Measurements from ENCODE around the gene LCA5L.
"Not testable (repeated sequence)": the region's sequence is repeated elsewhere in the genome, so short reads cannot be mapped to it uniquely, and the experiment has no call there.

Gene LCA5L

DNA sequence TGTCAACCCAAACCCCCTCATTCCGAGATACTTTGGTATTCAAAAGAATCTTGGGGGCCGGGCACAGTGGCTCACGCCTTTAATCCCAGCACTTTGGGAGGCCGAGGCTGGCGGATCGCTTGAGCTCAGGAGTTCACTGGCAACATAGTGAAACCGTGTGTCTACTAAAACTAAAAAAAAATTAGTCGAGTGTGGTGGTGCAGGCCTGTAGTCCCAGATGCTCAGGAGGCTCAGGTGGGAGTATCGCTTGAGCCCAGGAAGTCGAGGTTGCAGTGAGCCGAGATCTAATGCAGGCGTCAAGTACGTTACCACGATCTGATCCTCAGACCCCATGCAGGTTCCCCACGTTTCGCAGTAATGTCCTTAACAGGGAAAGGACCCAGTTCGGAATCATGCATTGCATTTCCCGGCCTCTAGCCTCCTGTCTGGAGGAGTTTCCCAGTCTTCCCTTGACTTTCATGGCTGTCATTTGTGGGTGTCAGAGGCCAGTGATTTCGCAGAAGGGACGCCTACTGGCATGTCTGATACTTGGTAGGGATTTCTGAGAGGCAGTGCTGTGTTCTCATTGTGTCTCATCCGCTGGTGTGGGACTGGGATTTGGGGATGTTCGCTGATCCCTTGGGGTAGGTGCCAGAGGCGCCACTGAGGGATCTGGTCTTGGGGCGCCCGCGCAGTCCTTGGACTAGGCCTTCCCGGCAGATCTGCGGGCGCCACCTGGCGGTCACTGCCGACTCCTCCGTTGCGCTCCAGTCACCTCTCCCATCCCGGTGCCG lies 57.4 kb downstream of the LCA5L start:
- DNase-seq = peak; percentile 13 to 96 (median 73)

DNA sequence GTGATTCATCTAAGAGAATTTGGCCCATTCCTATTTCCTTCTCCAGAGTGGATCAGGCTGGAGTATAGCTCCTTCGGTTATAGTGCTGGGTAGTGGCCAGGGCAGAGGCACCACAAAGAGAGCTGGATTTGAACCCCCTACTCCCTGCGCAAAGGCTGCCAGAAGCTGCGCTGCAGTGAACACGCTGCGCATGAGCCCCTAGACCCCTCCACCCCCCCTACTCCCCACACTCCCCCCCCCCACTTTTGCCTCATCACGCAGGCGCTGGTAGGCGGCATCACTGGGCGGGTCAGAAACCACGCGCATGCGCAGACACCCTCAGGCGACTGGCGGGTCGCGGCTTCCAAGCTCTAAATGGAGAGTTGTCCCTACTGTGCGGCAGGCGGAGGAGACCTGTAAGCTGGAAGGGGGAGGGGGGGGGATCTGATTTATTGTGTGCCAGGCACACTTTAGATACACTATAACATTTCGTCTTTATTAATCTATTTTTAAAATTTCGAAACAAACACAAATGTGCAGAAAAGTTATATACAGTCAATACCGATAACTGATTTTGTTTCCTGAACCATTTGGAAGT lies 58.0 kb downstream of the LCA5L start:
- peak; percentile 59 to 93 (median 84) for DNase-seq

DNA sequence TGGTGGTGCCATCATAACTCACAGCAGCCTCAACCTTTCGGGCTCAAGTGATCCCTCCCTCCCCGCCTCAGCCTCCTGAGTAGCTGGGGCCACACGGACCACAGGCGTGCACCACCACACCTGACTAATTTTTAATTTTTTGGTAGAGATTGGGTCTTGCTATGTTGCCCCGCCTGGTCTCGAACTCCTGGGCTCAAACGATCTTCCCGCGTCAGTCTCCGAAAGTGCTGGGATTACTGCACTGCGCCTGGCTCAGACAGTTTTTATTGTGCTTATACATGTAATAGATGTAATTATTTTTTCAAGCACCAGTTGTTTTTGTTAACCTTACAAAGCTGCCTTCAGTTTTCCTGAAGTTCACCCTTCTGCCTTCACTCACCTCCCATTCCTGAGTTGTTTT lies 58.7 kb downstream of the LCA5L start:
- DNase-seq = no peak

DNA sequence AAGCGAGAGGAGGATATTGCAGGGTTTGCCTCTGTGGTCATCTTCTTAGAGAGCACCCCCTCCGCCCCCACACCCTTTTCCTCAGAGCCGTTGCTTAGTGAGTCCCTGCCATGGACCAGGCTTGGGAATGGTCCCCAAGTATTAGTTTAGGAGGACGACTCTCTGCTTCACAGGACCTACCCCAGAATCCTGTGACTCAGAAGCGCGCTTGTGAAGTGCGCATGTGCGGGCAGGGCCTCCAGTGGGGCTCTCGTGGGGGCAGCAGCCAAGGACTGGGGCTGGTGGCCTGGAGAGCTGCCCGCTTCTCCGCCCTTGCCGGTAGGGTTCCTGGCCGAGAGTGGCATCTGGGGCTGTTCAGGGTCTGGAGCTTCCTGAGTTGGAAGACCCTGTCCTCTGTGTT lies 59.4 kb downstream of the LCA5L start:
- DNase-seq = peak in 32 of 51 donors; percentile 2 to 59 (median 24)

DNA sequence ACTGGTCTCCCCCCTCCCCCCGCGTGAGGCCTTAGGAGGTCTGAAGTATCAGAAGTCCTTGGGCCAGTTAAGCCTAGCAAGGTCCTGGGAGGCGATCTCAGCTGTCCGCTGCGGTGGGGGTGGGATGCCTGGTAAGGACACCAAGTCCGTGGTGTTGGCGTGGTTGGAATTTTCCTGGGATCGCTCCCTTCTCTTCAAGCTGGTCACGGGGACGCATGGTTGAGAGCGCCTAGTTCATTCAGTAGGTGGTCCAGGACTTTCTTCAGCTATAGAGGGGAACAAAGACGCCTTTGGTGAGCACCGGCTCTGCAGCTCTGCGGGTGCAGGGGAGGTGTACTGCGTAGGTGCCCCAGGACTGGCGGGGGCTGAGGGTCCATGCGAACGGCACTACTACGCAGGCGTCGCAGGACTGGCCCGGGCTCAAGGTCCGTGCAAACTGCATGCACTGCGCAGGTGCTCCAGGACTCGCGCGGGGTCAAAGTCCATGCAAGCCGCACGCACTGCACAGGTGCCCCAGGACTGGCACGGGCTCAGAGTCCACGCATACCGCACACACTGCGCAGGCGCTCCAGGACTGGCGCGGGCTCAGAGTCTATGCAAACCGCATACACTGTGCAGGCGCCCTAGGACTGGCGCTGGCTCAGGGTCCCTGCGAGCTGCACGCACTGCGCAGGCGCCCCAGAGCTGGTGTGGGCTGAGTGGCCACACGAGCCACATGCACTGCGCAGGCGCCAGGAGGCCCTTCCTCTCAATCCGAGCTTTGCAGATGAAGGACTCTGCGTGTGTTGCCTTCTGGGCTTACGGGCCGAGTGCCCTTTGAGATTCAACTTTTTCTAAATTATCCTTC lies 60.1 kb downstream of the LCA5L start:
- peak; percentile 13 to 85 (median 66) for DNase-seq

DNA sequence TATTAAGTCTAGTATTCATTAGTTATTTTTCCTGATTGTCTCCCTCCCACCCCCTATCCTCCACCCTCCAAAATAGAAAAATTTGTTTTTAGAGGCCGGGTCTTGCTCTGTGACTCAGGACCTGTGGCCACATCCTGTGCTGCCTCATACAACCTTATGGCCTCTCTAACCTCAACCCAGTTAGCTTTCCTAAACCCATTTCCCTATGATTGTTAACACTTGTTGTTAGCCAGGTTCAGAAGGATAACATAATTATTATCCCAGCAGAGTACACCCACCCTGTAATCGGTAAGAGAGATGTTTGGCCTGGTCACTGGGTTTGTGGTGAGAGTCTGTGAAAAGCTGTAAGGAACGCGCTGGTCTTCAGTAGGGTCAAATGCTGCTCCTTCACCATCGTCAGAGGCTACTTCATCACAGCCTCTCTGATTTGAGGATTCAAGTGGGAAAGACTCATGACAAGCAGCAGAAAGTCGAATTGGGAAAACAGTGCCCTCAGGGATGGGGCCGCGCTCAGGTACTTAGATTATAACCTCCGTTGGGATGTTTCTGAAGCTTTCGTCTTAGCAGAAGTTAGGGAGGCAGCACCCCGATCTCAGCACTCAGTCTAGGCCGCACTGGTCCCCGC lies 60.8 kb downstream of the LCA5L start:
- no peak for DNase-seq

DNA sequence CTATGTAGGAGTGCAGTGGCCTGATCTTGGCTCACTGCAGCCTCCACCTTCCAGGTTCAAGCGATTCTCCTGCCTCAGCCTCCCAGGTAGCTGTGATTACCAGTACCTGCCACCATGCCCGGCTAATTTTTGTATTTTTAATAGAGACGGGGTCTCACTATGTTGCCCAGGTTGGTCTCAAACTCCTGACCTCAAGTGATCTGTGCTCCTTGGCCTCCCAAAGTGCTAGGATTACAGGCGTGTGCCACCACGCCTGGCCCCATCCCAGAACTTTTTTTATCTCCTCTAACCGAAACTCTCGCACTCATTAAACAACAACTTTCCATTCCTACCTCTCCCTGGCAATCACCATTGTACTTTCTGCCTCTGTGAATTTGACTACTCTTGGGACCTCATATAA lies 63.5 kb downstream of the LCA5L start:
- not testable (repeated sequence) for DNase-seq

DNA sequence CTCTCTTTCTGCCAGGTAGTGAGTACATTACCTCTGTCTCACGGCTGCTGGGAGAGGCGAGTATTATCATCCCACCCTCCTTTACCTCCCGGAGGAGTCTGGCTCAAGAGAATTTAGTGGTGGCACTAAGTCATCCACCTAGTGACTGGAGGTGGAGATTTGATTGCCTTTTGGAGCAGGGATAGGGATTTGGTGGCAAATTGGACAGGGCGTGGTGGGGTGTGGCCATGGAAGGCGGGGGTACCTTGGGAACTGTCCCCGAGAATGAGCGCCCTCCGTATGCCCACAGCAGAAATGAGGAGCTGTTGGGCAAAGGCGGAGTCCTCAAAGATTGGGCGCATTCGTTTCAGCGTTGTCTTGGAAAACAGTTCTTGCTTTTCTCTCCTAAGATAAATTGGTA lies 64.6 kb downstream of the LCA5L start:
- DNase-seq = peak in 3 of 51 donors; percentile 5 to 36 (median 7)

DNA sequence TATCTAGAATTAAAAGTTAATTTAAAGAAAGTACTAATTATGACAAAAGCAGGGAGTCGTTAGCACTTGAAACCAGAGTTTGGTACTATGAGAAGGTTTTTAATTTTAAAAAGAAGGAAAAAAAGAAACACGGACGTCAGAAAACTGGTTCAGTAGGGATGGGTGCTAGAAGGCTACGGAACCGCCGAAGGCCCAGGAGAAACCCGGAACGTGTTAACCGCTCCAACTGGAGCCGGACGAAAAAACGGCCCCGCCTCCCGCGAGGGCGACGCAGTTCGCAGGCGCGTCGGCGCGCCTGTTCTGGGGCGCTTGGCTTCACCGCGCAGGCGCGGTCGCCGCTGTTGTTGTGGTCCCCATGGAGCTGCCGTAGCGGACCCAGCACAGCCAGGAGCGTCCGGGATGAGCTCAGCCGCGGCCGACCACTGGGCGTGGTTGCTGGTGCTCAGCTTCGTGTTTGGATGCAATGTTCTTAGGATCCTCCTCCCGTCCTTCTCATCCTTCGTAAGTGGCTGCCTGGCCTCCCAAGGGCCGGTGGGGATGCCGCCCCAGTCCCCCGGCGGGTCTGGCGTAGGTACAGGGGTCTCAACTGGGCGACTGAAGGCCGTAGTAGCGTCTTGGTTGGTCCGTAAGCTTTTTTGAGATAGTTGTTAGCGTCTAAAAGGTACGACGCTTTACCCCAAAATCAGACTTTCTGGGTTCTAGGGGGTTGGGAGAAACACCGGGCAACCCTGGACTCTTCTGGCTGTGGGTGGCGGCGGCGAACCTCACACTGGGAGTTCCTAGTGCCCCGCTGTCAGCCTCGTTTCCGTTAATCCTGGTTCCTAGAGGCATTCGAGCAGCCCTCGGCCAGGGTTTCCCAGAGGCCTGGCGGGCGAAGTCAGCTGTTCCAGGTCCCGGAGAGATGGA lies 65.3 kb downstream of the LCA5L start:
- peak; percentile 42 to 96 (median 86) for DNase-seq

DNA sequence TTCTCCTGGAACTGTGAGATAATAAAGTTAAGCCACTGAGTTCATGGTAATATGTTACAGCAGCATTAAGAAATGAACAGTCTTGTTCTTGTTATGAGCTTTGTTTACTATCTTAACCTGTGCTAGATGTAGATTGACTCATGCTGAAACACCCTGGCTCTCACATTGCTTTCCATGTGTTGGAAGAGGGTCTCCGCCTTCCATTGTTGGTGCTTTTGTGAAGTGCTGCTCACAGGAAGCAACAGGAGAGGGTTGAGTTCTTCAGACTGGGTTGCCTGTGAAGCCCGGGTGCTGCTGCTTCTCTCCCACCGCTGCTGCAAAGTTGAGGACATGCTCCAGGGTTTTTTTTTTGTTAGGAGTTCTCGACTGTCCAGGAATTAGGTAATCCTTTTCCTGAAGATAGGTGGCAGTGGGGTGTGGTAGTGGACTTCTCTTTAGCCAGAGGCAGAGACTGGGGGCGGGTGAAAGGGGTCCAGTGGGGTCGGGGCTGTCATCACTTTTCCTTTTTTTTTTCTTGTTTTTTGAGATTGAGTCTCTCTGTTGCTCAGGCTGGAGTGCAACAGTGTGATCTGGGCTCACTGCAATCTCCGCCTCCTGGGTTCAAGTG lies 68.0 kb downstream of the LCA5L start:
- DNase-seq = no peak

DNA sequence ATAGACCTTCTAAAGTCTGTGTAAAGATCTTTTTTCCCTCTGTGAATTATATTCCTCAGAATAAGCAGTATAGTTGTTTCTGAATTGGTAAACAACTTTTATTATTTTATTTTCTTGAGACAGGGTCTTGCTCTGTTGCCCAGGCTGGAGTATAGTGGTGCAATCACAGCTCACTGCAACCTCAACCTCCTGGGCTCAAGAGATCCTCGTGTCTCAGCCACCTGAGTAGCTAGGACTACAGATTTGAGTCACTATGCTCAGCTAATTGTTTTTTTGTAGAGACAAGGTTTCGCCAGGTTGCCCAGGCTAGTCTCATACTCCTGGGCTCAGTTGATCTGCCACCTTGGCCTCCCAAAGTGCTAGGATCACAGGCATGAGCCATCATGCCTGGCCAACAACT lies 70.1 kb downstream of the LCA5L start:
- DNase-seq = no peak

DNA sequence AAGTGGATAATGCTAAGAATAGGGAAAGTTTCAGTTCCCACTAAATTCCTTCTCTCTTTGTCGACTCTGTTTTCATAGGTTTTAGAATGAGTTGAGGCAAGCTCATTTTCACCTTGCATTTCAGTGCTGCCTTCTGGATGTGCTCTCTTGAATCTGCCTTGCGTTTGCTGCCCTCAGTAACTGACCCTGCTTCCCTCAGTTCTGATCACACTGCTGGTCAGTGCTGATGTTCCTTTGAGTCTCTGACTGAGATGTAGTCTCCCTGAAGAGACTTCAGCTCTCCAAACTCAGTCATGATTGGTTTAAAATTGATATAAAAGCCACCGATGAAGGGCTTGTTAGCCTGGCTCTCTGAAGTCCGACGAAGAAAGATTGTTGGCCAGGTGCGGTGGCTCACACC lies 71.5 kb downstream of the LCA5L start:
- no peak for DNase-seq

DNA sequence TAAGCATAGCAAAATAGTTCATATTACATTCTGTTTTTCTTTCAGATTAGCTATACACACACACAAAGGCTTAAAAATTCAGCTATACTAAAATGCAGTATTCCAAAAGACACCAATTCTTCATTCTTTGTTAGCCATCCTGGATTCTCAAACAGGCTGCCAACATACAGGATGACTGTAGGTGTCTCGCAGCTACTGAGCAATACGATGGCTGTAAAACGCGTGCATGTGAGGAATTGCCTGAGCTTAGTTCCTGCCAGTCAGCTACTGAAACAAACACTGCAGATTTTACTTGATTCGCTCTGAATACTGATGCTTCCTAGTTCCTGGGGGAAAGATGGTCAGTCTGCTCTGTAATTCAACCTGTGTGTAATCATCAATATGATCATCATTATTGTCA lies 71.9 kb downstream of the LCA5L start:
- DNase-seq = peak in 6 of 51 donors; percentile 3 to 20 (median 6)

DNA sequence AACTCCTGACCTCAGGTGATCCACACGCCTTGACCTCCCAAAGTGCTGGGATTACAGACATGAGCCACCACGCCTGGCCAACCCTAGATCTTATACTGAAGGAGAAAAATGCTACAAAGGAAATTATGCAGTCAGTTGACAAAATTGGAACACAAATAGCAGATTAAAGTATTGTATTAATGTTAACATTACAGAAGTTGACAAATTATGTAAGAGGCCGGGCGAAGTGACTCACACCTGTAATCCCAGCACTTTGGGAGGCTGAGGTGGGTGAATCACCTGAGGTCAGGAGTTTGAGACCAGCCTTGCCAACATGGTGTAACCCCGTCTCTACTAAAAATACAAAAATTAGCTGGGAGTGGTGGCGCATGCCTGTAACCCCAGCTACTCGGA lies 75.7 kb downstream of the LCA5L start:
- not testable (repeated sequence) for DNase-seq

DNA sequence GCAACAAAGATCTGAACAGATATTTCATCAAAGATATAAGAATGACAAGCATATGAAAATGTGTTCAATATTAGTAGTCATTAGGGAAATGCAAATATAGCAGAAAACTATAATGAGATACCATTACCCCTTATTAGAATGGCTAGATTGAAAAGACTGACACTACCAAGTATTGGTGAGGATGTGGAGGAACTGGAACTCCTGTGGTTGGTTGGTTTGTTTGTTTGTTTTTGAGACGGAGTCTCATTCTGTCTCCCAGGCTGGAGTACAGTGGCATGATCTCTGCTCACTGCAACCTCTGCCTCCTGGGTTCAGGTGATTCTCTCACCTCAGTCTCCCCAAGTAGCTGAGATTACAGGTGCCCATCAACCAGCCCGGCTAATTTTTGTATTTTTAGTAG lies 77.8 kb downstream of the LCA5L start:
- no peak for DNase-seq

DNA sequence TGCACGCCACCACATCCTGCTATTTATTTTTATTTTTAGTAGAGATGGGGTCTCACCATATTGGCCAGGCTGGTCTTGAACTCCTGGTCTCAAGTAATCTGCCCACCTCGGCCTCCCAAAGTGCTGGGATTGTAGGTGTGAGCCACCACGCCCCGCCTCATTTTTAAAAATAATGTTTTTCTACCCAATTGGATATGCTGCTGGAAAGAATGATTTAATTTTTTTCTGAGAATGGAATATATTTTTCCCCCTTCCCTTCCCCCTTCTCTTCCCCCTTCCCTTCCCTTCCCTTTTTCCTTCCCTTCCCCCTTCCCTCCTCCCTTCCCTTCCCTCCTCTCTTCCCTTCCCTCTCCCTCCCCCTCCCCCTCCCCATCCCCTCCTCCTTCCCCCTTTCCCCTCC lies 79.0 kb downstream of the LCA5L start:
- no peak for DNase-seq

DNA sequence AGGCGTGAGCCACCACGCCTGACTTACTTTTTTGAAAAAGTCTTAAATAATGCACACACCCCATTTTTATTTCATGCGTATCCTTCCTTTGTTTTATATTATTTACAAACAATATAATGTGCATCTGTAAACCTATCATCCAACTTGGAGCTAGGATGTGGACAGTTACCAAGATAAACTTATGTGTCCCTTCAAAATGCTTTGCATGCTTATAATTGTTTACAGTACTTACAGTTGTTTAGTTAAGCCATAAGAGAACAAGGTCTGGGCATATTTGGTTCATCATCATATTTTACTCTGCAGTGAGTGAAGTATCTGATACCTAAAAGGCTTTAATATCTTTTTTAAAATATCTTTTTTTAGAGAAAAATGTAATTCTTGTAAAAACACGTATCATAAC lies 80.6 kb downstream of the LCA5L start:
- no peak for DNase-seq

DNA sequence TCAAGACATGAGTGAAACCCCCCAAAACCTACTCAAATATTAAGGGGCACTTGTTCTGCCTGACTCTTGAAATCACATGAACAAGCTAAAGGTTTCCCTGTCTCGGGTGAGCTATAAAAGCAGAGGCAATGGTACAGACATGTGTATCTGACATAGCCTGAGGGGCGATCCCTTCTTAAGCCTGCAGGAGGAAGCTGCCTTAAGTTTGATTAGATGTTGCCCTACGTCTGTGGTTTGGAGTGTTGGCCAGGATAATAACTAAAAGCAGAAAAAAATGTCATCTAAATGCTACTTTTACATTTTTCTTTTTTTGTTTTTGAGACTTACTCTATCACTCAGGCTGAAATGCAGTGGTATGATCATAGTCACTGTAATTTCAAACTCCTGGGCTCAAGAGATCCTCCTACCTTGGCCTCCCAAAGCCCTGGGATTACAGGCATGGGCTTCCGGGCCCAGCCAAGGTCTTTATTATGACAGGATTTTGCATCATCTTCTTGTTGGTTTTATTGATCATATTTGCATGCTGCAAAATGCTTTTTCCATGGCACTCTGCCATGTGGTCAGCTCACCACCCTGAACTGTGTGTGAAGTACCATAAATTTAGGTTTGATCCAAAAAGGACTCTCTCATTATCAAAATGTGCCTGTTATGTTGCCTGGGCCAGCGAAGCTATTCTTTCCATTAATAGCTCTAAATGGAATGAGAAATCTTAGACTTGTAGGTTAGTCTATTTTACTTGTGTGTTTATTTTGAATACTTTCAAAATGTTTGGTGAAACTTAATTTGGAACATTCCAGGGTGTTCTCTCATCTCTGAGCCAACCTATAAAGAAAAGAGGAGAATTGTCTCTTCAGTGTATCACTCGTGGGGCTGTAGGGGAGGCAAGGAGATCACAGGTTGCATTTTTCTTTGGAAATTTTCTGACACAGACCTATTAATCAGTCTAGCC lies 81.7 kb downstream of the LCA5L start:
- DNase-seq = no peak

DNA sequence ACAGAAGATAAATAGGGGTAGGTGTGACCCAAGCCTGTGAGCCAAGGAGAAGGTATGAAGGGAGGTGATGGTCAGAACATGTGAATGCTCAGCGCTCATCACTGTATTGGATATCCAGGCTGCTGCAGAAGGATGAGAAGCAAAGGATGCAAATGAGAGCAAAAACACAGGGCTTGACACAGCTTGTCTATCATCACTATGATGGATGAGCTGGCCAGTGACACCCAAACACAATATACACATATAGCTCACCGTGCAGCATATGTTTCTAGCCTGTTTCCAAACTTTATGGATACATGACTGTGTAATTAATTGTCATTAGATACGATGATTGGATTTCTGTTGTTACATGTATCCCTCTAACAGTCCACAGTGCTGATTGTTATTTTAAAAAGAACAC lies 82.8 kb downstream of the LCA5L start:
- no peak for DNase-seq
